Glutamatergic neuron (in vitro differentiated cells): ENCODE data around the gene ARHGEF1. TPM values are rescaled to one million over a fixed set of nuclear protein-coding genes. Genes with fewer than 3 reads are reported as not detected.

Experiments used
- DNase-seq: peaks from one replicate; pipeline ENCODE4 v3.0.0; 2022
- H3K27ac Mint-ChIP-seq: one replicate; pipeline ENCODE4 v1.8.0; 2020; ENCODE audit warnings: mild to moderate bottlenecking, mixed read lengths, inconsistent platforms; ENCODE audit not compliant: unreplicated experiment
- H3K27me3 Mint-ChIP-seq: one replicate; pipeline ENCODE4 v1.8.0; 2020; ENCODE audit warnings: mild to moderate bottlenecking, moderate library complexity, mixed read lengths, inconsistent platforms; ENCODE audit not compliant: unreplicated experiment
- H3K36me3 Mint-ChIP-seq: one replicate; pipeline ENCODE4 v1.8.0; 2020; ENCODE audit warnings: mild to moderate bottlenecking, mixed read lengths, inconsistent platforms; ENCODE audit not compliant: unreplicated experiment
- H3K4me1 Mint-ChIP-seq: one replicate; pipeline ENCODE4 v1.8.0; 2020; ENCODE audit warnings: mild to moderate bottlenecking, low read depth, mixed read lengths, inconsistent platforms; ENCODE audit not compliant: unreplicated experiment
- H3K4me3 Mint-ChIP-seq: one replicate; pipeline ENCODE4 v1.8.0; 2020; ENCODE audit warnings: mild to moderate bottlenecking, mixed read lengths, inconsistent platforms; ENCODE audit not compliant: unreplicated experiment
- H3K9me3 Mint-ChIP-seq: one replicate; pipeline ENCODE4 v1.8.0; 2020; ENCODE audit warnings: mild to moderate bottlenecking, moderate library complexity, mixed read lengths, inconsistent platforms; ENCODE audit not compliant: unreplicated experiment
- total RNA-seq: library from RNA; stranded (reverse); fragmentation: NEBNext Ultra II Directional; extraction: Animal tissue kit (Norgen Biotek cat#: 25700); gene quantifications from one replicate; pipeline ENCODE4 v1.2.1, GENCODE V29; 2021; ENCODE audit not compliant: unreplicated experiment
- TF ChIP-seq, protein P1 (sequence below): fragments of 200-600 bp; sonication (generic); IDR thresholded peaks from one replicate; pipeline ENCODE4 v1.5.0; 2021; ENCODE audit not compliant: partially characterized antibody, unreplicated experiment

The ARHGEF1 gene
- total RNA-seq, 1 donor from 2014 or later, result 78.7 TPM

GRCh38 chr19:41929536-41930071 lies 46.6 kb downstream of the ARHGEF1 start:
- TF ChIP-seq, protein P1, sequence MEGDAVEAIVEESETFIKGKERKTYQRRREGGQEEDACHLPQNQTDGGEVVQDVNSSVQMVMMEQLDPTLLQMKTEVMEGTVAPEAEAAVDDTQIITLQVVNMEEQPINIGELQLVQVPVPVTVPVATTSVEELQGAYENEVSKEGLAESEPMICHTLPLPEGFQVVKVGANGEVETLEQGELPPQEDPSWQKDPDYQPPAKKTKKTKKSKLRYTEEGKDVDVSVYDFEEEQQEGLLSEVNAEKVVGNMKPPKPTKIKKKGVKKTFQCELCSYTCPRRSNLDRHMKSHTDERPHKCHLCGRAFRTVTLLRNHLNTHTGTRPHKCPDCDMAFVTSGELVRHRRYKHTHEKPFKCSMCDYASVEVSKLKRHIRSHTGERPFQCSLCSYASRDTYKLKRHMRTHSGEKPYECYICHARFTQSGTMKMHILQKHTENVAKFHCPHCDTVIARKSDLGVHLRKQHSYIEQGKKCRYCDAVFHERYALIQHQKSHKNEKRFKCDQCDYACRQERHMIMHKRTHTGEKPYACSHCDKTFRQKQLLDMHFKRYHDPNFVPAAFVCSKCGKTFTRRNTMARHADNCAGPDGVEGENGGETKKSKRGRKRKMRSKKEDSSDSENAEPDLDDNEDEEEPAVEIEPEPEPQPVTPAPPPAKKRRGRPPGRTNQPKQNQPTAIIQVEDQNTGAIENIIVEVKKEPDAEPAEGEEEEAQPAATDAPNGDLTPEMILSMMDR, result no peak
- no peak for DNase-seq
- no peaks in the 10 kb centered on the region for H3K36me3 Mint-ChIP-seq
- H3K4me1 Mint-ChIP-seq, result peaks cover 36% of the 10 kb centered on the region
- peaks cover 20% of the 10 kb centered on the region for H3K27me3 Mint-ChIP-seq
- H3K27ac Mint-ChIP-seq, result no peak overlapping the region
- H3K4me3 Mint-ChIP-seq, result peak overlapping the region; percentile 78
- peaks cover 17% of the 10 kb centered on the region for H3K9me3 Mint-ChIP-seq

DNA sequence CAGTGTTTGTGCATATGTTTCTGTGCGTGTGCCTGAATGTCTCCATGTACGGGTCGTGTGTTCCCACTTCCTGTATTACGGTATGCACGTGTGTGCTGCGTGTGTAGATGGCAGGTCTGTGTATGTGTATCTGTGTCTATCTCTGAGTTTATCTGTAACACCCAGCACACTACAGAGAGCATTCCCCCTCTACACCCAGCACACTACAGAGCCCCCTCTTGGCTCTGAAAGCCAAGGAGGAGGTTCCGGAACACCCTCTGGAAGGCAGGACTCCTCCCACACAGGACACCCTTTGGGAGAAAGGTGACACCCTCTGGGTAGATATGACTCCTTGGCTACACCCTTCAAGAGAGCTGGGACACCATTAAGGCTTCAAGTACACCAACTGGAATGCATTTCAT lies 47.3 kb downstream of the ARHGEF1 start:
- no peak overlapping the region for H3K4me3 Mint-ChIP-seq
- TF ChIP-seq, protein P1, result no peak

GRCh38 chr19:41930926-41931592 lies 48.1 kb downstream of the ARHGEF1 start:
- H3K9me3 Mint-ChIP-seq, result peaks cover 21% of the 10 kb centered on the region
- TF ChIP-seq, protein P1, result peak; percentile 62
- H3K27me3 Mint-ChIP-seq, result peaks cover 24% of the 10 kb centered on the region
- no peak overlapping the region for H3K27ac Mint-ChIP-seq
- H3K4me3 Mint-ChIP-seq, result no peak overlapping the region
- DNase-seq, result peak; percentile 42
- peaks cover 45% of the 10 kb centered on the region for H3K4me1 Mint-ChIP-seq
- no peaks in the 10 kb centered on the region for H3K36me3 Mint-ChIP-seq

More for the DNA sequence above, 47.3 kb downstream of the ARHGEF1 start:
- Mint-ChIP-seq H3K27me3 (peaks cover 23% of the 10 kb centered on the region), H3K4me1 (peaks cover 43% of the 10 kb centered on the region), H3K36me3 (no peaks in the 10 kb centered on the region), H3K9me3 (peaks cover 20% of the 10 kb centered on the region), H3K27ac (no peak overlapping the region)
- no peak for DNase-seq

- H3K27me3 Mint-ChIP-seq, result peaks cover 27% of the 10 kb centered on the region
Measured at GRCh38 chr19:41932259-41932719, 49.3 kb downstream of the ARHGEF1 start.

More at GRCh38 chr19:41932259-41932719, 49.3 kb downstream of the ARHGEF1 start:
- Mint-ChIP-seq H3K27ac (peak overlapping the region; percentile 94), H3K36me3 (no peaks in the 10 kb centered on the region), H3K4me1 (peaks cover 53% of the 10 kb centered on the region), H3K9me3 (peaks cover 21% of the 10 kb centered on the region), H3K4me3 (peak overlapping the region; percentile 80)
- peak; percentile 69 for DNase-seq
- TF ChIP-seq, protein P1, result no peak
